HG03342 (cell line): Measurements from ENCODE around the gene CRACR2A.

ENCODE experiments used
- ATAC-seq: cut with Tn5 transposase; IDR thresholded peaks from one replicate; pipeline ENCODE4 v1.9.1; 2021; ENCODE audit warnings: mild to moderate bottlenecking, moderate library complexity; ENCODE audit not compliant: unreplicated experiment

Gene CRACR2A

DNA sequence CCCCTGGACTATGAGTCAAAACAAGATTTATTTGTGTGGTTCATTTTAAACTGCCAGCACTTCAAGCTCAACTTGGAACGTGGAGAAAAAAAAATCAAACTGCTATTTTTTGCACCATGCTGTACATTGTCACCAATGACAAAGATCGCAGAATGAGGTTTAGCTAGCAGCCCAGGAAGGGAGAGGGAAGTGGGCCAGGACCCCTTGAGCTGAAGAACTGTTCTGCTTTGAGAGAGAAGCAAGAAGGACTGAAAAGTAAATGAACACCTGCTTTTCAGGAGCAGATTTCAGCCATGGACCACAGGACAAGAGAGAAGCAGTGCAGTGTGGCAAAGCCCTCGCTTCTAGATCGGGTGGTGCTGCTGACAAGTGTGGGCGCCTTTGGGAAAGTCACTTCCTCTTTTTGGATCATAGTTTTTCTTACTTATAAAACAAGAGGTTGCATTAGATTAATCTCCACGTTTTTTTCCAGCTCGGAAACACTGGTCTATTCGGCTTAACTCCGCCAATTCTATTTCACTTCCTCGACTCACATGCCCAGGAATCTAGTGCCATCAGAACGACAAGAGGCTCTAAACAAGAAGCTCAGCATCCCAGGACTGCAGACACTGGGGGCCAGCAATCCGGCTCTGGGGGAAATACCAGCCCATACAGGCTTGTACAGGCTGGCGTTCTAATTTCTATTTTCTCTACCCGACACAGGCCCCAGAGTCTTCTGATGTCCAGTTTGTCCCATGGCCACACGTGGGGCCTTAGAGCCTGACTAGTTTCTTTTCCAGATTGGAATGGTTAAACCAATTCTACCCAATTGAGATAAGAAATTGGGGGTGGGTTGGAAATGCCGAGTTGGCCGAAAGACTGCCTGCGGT, 129.9 kb downstream of the CRACR2A start:
- no peak for ATAC-seq

DNA sequence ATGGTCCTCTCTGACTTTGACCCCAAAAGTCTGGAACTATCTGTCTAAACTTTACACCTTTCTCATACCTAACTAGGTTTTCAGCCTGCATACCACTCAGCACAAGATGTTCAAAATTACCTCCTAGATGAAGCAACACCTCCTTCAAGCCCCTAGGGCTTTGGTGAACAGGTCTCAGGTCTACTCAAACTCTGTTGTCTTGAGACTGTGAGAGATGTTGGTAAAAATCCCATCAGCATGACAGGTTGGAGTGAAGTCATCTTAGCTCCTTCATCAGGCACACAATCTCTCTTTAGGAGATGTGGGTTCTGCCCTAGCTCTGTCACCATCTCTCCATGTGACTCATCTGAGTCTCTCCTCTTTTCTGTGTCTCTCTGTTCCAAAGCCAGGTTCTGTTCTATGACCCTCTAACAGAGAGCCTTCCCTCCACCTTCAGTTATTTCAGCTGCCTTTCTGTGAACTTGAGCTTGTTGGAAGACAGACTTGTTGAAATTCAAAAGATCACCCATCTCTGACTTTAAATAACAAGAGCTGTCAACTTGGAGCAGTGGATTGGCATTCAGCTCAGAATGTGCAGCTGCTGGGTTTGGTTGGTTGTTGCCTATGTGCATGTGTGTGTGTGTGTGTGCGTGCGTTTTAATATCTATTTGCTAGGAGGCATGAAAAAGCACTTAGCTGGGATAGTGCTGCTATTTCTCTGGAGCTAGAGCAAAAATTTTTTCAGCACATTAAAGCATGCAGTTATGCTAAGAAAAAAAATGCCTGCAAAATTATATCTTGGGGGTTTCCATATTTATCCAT, 130.7 kb downstream of the CRACR2A start:
- ATAC-seq, result no peak

DNA sequence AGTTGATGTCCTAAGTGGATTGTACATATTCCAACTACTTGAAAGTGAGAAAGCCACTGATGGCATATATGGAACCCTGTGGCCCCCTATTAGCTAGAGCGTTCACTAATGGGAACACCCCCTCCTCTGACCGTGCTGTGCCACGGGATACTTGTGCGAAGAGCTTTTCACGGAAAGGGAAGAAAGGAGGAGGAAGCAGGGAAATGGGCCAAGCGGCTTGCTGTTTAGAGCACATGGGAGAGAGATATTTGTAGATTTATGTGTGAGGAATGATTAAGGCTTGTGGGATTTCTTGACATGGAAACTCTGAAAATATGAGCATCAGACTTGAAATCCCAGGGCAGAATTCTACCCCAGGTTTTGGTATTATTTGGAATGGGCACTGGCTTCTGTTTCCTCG, 132.1 kb downstream of the CRACR2A start:
- ATAC-seq, result no peak

DNA sequence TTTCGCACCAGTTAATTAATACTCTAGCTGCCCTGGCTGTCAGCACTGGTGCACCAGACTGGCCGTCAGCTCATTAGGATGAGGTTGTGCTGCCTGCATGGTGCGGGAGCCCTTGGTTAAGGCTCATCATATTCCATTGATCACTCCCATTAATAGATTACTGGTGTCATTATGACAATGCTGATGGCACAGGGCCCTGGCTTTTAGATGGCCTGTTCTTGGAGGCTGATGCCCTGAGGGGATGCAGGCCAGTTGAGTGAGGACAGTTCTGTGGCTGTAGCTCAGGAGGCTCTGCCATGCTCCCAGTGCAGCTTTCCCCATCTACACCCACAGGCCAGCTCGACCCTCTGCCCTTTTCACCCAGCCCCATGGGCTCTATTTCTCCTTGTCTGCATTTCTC, 135.3 kb downstream of the CRACR2A start:
- ATAC-seq, result no peak

DNA sequence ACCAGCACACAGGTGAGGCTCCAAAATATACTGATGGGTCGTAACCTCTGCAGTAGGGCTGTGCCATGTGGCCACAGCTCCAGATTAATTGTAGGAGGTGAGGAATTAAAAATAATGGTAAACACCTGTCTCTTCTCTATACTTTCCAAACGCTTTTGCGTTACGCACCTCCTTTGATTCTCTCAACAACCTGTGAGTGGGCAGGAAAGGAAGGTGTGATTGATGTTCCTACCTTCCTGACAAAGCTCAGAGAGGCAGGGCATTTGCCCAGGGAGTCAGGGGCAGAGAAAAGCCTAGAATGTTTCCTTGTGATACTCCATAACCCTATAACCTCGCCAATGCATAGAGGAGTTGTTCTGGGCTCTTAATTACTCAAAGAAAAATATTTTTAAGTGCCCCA, 137.0 kb downstream of the CRACR2A start:
- ATAC-seq, result no peak

DNA sequence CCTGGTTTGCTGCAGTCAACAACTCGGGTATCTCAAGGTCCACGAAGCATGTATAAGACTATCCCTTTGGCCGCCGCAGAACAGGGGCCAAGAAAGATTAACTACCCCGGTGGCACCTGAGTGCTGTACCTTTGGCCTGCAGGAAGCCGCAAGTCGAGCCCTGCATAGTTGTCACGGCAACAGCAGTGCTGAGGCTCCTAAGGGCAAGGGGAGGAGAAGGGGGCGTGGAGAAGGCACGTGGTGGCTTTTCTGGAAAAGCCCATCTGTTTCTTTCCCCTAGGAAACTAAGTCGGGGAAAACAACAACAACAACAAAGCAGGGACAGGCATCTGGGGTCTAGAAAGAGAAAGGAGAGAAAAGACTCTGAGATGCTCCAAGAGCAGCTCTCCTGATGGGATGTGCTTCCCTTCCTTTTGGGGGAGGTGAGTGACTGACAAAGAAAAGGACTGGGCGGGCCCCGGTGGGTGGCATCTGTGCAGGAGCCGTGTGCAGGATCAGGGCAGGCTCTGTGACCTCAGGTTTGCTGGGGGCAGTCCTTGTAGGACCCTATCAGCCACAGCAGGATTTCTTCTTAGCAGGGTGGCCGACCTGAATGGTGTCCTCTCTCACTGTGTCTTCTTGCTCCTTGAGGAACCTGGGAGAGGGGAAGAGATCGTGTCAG, 138.0 kb downstream of the CRACR2A start:
- ATAC-seq, result no peak

DNA sequence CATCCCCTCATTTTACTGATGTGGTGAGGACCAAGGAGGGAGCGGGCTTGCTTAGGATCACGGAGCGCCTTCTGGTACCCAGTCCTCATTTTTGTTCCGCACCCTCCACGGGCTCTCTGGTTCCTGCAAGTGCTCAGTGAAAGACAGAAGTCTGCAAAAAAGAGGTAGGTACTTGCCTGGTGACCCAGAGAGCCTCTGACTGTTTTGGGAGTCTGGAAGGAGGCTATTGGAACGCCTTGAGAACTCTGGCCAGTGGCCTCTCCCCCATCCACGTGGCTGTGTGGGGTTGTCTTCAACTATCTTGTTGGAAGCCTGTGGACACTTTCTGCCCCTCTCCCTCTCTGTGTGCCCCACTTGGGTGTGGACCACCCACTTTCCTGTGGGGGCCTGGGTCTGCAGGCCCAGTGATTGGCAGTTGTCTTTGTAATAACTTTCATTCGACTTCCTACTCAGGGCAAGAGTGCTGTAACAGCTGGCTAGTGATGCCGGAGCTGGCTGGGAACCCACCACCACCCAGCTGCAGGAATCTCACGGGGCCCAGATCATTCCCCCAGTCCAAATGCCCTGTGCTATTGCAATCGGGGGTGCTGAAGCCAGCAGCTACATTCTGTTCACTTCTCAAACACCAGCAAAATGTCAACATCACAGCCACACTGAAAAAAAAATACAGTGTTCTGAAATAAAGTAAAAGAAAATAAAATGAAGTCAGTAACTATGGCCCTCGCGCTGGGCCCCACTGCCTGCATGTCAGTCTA, 139.1 kb downstream of the CRACR2A start:
- no peak for ATAC-seq

DNA sequence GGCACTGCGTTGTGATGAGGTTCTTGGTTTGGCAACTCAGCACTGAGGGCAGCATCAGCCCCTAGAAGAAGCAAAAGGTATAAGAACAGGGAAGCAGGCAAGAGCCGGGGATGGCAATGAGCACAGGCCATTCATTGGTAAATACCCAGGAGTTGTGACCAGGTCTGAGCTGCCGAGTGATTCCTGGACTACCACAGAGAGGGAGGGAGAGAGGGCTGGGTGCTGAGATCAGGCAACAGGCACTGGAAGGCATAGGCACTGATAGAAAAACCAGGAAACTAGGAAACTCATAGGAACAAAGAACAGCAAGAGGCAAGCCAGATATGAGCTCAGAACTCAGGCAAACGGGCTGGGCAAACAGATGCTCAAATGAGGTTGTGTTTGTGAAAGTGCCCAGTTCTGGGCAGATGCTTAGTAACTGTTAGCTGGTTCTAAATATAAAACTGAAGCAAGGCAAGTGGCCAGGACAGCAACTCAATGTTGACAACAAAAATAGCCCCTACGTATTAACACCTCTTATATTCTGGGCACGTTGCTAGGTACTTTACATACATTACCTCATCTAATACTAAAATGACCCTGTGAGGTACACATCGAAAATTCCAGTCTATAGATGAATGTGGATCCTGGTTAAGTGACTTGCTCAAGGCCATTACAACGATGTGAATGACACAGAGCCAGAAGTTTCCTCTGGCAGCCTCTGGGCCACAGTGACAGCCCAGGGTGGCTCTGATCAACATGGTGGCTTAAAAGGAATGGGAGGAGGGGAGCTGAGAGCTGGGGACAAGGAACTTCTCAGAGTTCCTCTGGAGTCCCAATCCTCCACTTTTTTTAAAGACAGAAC, 140.8 kb downstream of the CRACR2A start:
- ATAC-seq, result no peak

DNA sequence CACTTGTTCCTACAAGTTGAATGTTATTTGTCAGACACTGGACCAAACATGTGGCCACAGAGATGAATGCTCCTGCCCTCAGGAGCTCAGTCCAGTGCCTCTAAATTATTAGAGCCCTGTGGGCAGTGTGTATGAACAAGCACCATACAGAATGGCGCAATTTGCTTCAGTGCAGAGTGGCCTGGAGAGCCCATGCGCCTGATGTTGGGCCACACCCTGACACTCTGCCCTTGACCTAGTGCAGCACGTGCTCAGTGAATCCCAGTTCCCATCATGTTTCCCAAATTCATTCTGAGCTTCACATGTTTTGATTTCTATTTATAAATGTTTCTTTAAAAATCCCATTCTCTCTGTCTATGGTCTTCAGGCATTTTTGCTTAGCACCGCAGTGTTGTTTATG, 145.1 kb downstream of the CRACR2A start:
- ATAC-seq, result no peak

DNA sequence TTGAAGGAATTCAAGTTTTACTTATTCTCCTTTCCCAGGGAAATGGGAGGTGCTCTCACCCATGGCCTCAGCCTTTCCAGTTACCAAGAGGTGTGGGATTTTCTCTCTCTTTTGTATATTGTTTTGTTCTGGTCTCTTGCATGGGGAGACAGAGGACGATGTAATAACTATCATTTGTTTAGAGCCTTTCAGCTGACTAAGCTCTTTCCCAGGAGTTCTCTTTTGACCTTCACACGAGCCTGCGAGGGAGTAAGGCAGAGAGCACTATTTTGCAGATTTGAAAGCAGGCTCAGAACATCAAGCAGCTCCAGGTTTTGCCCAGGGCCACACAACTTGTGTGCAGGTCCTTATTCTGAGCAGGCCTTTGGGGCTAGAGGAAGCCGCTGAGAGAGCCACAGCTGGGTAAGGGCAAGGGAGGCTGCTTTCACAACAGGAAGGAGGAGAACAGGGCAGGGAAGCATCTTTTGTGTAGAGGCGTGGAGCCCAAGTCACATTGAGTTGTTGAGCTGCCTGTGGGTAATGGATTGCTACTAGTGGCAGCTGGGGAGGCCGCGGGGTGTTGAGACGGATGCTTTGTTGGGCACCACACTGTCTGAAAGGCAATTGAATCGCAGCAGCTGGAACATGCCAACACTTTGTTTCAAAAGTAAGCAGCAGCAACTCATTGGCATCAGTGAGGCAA, 145.7 kb downstream of the CRACR2A start:
- no peak for ATAC-seq

DNA sequence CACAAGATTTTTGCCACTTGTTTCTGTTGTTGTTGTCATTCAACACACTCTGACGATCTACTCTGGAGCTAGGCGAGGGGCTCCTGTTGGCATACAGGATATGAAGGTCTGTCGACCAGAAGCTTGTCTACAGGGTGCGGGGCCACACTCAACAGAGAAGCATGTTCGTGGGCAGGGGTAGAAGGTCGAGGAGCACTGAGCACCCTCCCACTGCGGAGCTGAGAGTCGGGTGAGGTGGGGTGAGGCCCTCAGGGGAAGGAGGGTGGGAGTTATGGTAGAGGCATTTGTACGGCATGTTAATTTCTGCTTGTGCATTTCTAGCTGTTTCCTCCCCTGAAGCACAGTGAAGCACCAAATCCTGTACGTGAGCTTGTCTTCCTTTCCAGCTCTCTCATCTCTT, 146.8 kb downstream of the CRACR2A start:
- no peak for ATAC-seq

DNA sequence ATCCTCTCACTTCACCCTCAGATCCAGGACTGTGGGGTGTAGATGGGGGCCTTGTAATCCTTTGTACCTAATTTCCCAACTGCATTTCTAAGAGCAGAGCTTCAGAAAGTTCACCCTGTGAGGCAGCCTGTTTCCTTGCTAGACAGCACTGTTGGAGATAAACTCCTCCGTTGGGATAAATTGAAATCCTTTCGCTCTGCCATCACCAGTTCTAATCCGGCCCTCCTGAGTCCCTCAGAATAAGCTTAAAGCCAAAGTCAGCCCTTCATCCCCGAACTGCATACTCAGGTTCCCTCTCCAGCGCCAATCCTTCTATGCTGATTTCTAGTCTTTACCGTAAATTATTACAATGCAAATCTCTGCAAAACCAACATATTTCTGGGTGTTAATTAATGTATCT, 147.2 kb downstream of the CRACR2A start:
- no peak for ATAC-seq

DNA sequence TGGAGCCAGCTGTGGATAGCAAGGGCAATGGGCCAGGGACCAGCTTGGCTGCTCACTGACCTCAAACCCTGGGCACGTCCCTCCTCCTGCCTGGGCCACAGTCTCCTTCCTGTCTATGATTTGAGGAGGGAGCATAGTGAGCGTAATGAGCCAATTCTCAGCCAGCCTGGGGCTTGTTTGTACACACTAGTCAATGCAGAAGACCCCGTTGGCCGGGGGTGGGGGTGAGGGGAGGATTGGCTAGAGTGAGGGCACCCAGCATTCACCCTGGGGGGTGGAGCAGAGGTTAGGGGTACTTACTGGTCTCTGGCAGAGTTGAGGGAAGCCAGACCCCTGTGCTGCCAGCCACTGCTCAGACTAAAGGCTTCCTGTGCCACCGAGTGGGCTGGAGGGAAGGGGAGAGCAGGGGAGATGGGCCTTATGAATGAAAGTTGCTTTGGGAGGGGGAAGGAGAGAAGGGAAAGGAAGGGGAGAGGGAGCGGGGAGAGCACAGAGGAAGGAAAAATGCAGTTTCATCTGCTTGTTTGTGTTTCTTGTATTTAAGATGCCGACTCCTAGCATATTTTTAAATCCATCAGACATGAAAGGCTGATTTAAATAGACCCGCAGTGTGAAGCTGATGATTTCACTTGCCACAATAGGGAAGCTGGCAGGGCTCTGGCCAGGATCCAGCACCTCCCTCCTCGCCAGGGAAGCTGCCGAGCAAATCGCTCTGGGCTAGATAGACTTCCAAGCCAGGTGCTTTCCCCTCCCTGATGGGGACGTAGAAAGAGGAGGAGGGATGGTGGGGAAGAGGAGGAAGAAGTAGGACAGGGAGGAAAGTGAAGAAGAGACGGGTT, 147.9 kb downstream of the CRACR2A start:
- no peak for ATAC-seq

DNA sequence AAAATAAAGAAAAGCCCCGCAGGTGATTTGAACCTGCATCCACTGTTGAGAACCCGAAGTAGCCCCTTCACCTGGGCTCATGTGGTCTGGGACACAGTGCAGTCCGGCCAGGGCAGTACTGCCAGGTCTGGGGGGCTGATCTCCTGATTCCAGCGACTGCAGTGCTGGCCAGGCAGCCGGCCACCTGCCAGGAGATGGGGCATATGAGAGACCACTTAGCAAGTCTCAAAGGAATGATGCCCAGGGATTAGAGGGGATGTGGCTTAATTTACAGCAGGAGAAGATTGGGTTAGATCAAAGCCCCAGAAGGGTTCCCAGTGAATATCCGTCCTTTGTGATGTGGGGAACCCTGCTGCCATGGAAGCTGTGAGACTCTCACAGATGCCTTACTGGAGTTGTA, 148.6 kb downstream of the CRACR2A start:
- no peak for ATAC-seq

DNA sequence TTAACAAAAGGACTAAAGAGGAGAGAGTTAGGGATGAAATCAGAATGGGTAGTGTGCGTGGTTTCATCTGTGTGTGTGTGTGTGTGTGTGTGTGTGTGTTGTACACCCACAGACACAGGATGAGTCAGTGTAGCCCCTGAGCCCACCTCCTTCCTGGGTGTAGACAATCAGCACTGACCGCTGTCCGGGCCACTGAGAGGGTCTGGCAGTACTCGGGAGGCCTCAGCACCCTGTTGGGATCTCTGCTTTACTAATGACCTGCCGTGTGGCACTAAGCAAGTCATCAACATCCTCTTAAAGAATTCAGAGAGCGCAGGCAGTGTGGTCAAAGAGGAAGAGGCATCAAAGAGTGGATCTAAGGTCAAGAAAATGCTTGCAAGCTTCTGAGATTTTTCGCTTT, 149.3 kb downstream of the CRACR2A start:
- ATAC-seq, result no peak

DNA sequence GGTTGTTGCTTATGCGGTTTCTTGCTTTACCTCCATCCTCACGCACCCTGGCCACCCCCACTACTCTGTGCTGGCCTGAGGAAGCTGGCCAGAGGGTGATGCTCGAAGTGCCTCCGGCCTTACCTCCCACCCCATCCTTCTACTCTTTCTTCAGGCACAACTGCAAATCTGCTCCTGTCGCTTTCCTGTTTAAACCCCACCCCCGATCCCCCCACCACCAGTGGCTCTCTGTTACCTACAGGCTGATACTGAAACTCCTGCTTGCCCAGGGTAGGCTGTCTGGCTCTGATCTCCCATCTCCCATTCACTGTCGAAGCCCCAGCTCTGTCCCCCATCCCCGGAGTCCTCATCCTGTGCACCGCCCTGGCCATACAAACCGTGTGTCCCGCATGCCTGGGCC, 150.4 kb downstream of the CRACR2A start:
- ATAC-seq, result no peak

DNA sequence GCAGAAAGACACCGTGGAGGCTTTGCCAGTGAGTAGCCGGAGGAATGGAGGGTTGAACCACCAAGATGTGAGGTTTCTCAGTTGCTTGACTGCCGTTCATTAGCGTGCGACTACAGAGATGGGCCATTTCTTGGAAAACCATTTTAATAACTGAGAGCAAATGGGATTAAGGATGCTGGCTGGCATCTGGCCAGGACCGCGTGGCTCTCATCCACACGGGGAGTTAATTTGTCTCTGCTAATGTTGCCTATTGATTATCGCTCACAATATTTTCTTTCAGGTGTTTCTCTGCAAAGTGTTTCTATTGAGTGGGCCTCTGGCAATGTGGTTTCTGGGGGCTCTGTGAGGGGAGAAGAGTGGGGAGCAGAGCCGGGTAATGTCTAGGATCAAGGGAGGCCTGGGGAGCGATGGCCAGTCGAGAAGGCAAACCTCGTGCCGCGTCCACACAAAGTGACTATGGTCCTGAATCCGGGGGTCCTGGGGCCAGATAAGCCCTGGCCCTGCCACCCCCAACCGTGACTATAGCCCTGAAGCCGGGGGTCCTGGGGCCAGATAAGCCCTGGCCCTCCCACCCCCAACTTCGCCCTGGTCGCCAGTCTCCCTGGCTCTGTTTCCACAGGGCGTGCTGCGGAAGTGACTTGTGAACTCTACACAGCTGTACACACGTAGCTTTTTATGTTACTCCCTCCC, 151.3 kb downstream of the CRACR2A start:
- no peak for ATAC-seq

DNA sequence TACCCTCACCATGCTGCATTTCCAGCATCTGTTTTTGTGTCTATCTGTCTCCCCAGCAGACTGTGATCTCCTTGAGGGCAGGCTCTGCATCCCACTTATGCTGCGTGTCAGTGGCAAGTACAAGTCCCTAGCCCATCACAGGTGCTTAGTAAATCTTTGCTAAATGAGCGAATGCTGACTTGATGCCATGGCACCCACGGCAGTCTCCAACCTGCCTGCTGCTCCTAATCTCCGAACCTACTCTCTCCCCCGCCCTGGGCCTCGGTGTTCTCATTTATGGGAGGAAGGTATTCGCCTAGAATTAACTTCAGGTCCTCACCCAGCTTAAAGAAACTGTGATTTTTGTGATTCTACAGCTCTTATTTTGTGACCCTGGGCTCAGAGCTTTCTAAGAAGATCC, 152.0 kb downstream of the CRACR2A start:
- ATAC-seq, result no peak
